ENCODE results near the gene YBEY. TPM values are rescaled to one million over a fixed set of nuclear protein-coding genes. Genes with fewer than 3 reads are reported as not detected.

YBEY gene
- total RNA-seq, 3 donors from 2014 or later = 10.5 to 20.8 (median 17.1) TPM

- ATAC-seq = no peak
- TF ChIP-seq, protein P1, sequence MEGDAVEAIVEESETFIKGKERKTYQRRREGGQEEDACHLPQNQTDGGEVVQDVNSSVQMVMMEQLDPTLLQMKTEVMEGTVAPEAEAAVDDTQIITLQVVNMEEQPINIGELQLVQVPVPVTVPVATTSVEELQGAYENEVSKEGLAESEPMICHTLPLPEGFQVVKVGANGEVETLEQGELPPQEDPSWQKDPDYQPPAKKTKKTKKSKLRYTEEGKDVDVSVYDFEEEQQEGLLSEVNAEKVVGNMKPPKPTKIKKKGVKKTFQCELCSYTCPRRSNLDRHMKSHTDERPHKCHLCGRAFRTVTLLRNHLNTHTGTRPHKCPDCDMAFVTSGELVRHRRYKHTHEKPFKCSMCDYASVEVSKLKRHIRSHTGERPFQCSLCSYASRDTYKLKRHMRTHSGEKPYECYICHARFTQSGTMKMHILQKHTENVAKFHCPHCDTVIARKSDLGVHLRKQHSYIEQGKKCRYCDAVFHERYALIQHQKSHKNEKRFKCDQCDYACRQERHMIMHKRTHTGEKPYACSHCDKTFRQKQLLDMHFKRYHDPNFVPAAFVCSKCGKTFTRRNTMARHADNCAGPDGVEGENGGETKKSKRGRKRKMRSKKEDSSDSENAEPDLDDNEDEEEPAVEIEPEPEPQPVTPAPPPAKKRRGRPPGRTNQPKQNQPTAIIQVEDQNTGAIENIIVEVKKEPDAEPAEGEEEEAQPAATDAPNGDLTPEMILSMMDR (IDR thresholded peaks at IDR 0.05) = no peak
- intact Hi-C loops (cut with DNase I, micrococcal nuclease) = no loop called here
- peaks cover 5% of the 10 kb centered on the region for H3K4me1 ChIP-seq (ENCODE audit: low read depth)
- no peaks in the 10 kb centered on the region for H3K9me3 ChIP-seq
- no peak overlapping the region for H3K4me3 ChIP-seq
- DNase-seq = no peak
- H3K36me3 ChIP-seq (ENCODE audit: low read depth) = no peaks in the 10 kb centered on the region
Measured at GRCh38 chr21:46314441-46315020, 28.4 kb downstream of the YBEY start.

DNA sequence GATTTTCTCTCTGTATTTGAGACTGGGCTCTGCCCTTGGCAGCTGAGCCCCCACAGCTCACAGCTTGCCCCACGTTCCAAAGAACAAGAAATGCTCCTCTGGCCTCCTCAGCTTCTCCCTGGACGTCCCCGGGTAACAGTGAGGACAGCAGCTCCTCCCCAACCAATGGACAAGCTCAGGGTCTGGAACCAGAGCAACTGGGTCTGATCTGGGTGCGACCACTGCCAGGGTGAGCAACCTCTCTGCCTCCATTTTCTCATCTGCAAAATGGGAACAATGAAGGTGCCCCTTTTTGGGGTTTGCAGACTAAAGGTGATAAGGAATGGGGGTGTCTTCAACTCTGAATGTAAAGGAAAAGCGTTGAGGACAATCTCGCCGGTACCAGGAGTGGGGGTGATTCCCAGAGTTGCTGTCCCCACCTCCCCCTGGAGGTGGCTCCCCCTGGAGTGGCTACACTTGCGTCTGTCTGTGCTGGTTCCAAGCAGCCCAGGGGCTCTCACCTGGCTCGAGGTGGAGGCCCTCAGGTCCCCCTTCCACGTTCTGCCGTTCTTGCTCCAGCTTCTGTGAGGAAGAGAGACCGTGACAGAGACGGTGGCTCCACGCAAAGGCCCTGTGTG lies 30.7 kb downstream of the YBEY start:
- intact Hi-C loops (cut with DNase I, micrococcal nuclease) = no loop called here
- H3K36me3 ChIP-seq (ENCODE audit: low read depth) = no peaks in the 10 kb centered on the region
- H3K9me3 ChIP-seq = no peaks in the 10 kb centered on the region
- peaks cover 6% of the 10 kb centered on the region for H3K4me1 ChIP-seq (ENCODE audit: low read depth)
- no peak for DNase-seq
- TF ChIP-seq, protein P1 (IDR thresholded peaks at IDR 0.05) = no peak
- no peak for ATAC-seq
- no peak overlapping the region for H3K4me3 ChIP-seq

DNA sequence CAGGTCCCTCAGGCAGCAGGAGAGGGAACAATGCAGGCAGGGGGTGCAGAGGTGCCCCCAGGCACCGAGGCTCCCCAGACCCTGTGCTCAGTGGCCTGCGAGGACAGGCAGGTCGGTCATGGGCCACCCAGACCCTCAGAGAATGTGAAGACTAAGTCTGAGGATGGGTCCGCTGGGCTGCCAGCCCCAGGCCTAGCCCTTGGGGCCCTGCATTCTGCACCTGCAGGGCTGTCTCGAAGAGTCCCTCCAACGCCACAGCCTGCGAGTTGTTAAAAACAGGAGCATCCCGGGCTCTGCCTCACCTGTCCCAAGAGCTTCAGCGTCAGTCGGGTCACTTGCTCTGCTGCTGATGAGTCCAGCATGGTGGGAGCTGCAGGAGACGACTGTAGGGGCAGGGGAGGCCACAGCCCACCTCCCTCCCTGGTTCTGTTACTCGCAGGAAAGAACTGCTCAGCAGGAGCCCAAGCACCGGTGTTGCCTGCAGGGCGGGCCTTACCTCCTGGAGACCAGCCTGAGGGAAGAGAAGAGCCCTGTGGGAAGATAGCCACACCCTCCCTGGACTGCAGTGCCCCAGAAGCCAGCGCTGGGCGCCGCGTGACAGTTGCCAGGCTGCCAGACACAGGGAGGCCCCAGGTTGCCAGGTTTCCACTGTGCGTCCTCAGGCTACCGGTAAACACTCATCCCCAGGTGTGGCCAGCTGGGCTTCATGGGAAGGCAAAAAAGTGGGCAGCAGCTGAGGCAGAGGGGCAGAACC lies 31.7 kb downstream of the YBEY start:
- no peak overlapping the region for H3K4me3 ChIP-seq
- H3K9me3 ChIP-seq = no peaks in the 10 kb centered on the region
- H3K36me3 ChIP-seq (ENCODE audit: low read depth) = no peaks in the 10 kb centered on the region
- ATAC-seq = peak; percentile 89
- intact Hi-C loops (cut with DNase I, micrococcal nuclease) = no loop called here
- TF ChIP-seq, protein P1 (IDR thresholded peaks at IDR 0.05) = no peak
- H3K4me1 ChIP-seq (ENCODE audit: low read depth) = peaks cover 16% of the 10 kb centered on the region
- DNase-seq = peak; percentile 66 to 78 (median 70)

- Histone ChIP-seq H3K36me3 (ENCODE audit: low read depth) (no peaks in the 10 kb centered on the region), H3K9me3 (no peaks in the 10 kb centered on the region), H3K4me3 (no peak overlapping the region), H3K4me1 (ENCODE audit: low read depth) (peaks cover 16% of the 10 kb centered on the region)
- TF ChIP-seq, protein P1 (IDR thresholded peaks at IDR 0.05) = no peak
- intact Hi-C loops (cut with DNase I, micrococcal nuclease) = no loop called here
- no peak for DNase-seq
- no peak for ATAC-seq
Measured at GRCh38 chr21:46318464-46318845, 32.3 kb downstream of the YBEY start.

DNA sequence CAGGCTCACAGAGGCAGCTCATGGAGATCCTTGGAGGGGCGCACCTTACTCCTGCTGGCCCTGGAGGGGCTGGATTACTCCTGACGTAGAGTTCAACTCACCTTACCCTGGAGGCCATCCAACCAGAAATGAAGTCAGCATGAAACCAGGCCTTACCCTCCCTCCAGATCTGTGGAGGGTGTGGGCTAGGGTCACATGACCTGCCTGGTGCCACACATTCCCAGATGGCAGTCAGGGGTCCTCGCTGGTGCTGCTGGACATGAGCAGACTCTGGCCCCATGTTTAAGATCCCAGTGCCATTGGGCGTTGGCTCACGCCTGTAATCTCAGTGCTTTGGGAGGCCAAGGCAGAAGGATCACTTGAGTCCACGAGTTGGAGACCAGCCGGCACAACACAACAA lies 33.0 kb downstream of the YBEY start:
- TF ChIP-seq, protein P1 (IDR thresholded peaks at IDR 0.05) = no peak
- Histone ChIP-seq H3K36me3 (ENCODE audit: low read depth) (no peaks in the 10 kb centered on the region), H3K4me1 (ENCODE audit: low read depth) (peaks cover 16% of the 10 kb centered on the region), H3K9me3 (no peaks in the 10 kb centered on the region), H3K4me3 (no peak overlapping the region)
- intact Hi-C loops (cut with DNase I, micrococcal nuclease) = no loop called here
- DNase-seq = no peak
- ATAC-seq = no peak

Data from mucosa of descending colon (tissue), 3 donors.